Heart left ventricle (tissue), 16 donors: ENCODE results near the gene GPX3. TPM values are rescaled to one million over a fixed set of nuclear protein-coding genes. Genes with fewer than 3 reads are reported as not detected.

Experiments
- ATAC-seq, 4 donors: fragments of 200-7000 bp; cut with Tn5 transposase; one replicate each; pipeline ENCODE4 v1.9.1; 2020 to 2022; ENCODE audit warnings: moderate library complexity in 4 of 4, mild to moderate bottlenecking in 3 of 4, moderate number of reproducible peaks in 1 of 4
- DNase-seq, 5 donors: peaks; one replicate each; pipeline ENCODE4 v3.0.0-alpha.2; 2020
- H3K27ac ChIP-seq, 12 donors: fragments of 200-600 bp; sonication (generic) in 4 of 12; one replicate each; pipeline versions ENCODE4 v1.5.0 to v1.8.0; 2016 to 2022; ENCODE audit warnings: mild to moderate bottlenecking in 2 of 12
- H3K27me3 ChIP-seq, 9 donors: fragments of 200-600 bp; sonication (generic) in 2 of 9; one replicate each; pipeline versions ENCODE4 v1.5.1 to v1.8.0; 2016 to 2022; ENCODE audit warnings: mild to moderate bottlenecking in 3 of 9
- H3K36me3 ChIP-seq, 9 donors: fragments of 200-600 bp; sonication (generic) in 2 of 9; one replicate each; pipeline versions ENCODE4 v1.5.0 to v1.8.0; 2018 to 2022; ENCODE audit warnings: mild to moderate bottlenecking in 2 of 9
- H3K4me1 ChIP-seq, 12 donors: fragments of 200-600 bp; sonication (generic) in 4 of 12; one replicate each; pipeline versions ENCODE4 v1.5.0 to v1.8.0; 2016 to 2022; ENCODE audit warnings: mild to moderate bottlenecking in 3 of 12
- H3K4me3 ChIP-seq, 12 donors: fragments of 200-600 bp; sonication (generic) in 4 of 12; one replicate each; pipeline versions ENCODE4 v1.5.0 to v1.8.0; 2017 to 2022; ENCODE audit warnings: mild to moderate bottlenecking in 9 of 12, moderate library complexity in 4 of 12
- H3K9me3 ChIP-seq, 12 donors: fragments of 200-600 bp; sonication (generic) in 4 of 12; one replicate each; pipeline versions ENCODE4 v1.5.0 to v1.8.0; 2016 to 2022; ENCODE audit warnings: mild to moderate bottlenecking in 1 of 12
- CTCF ChIP-seq, 12 donors: fragments of 200-600 bp; sonication (generic) in 4 of 12; IDR thresholded peaks; one replicate each; pipeline versions ENCODE4 v1.5.0 to v1.8.0; 2018 to 2022; ENCODE audit warnings: antibody characterized with exemption in 12 of 12, mild to moderate bottlenecking in 5 of 12
- POLR2A ChIP-seq, 2 donors: fragments of 450-650 bp; IDR thresholded peaks; one replicate each; pipeline ENCODE4 v1.6.1; 2017; ENCODE audit warnings: antibody characterized with exemption in 2 of 2, mild to moderate bottlenecking in 2 of 2, moderate library complexity in 2 of 2
- WGBS, 4 donors: extraction: QIAGEN DNeasy Blood & Tissue Kit in 2 of 4; methylation state at CpG; one replicate each; pipeline versions ENCODE4 v1.1.5 to v1.1.7; 2013 to 2018; 5-methylcytosine and 5-hydroxymethylcytosine counted together
- intact Hi-C, 10 donors: fragments of 100-400 bp; cut with DNase I; formaldehyde crosslinking; loops; one replicate each; pipeline versions ENCODE4 v1.11.1 to v1.14.2; 2022
- polyA plus RNA-seq, 2 donors: library from polyadenylated mRNA; stranded (reverse); fragments of 200-250 nt; gene quantifications; one replicate each; pipeline ENCODE4 v1.2.3, GENCODE V29; 2013
- total RNA-seq, 9 donors: library from RNA; depleted of rRNA in 2 of 9; stranded (reverse); fragments of >200 nt in 2 of 9; fragmentation: NEBNext Ultra II Directional in 3 of 9; extraction: Animal tissue kit (Norgen Biotek cat#: 25700) in 3 of 9; gene quantifications; one replicate each; pipeline versions ENCODE4 v1.1.0 to v1.2.4, GENCODE V29; 2016 to 2023
- donor health status: ischemic (EF 13 %, LVEDD 7.1; RV severe dilation, severe dysfunction).
- donor health status: healthy with polysubstance abuse.
- donor health status: DM: no; HTN: yes; CAD: no.
- donor health status: DM: no; HTN: no; CAD: no.
- donor health status: ischemic (EF 25% LVEDD 6.9; RV normal size, moderate dysfunction).
- donor health status: ischemic (EF 25% LVEDD 5.7; RV mildly dilated, moderate dysfunction).
- donor health status: healthy.
- donor health status: DM: yes; HTN: yes; CAD: no.
- donor health status: ischemic (EF 35%, LVEDD 5.7; RV mildly dilated, moderate dysfunction).
- donor health status: nonischemic (EF 11% LVEDD 7.7; RV severe dilation, severe dysfunction).
- donor health status: DM: yes; HTN: yes; CAD: no.
- donor health status: PGD.
- donor health status: ischemic (EF 29% LVEDD 5.4; RV normal size, mild dysfunction).
- donor health status: nonischemic (EF 23%, LVEDD 6.1; RV moderate dilation, normal function).

Gene GPX3
- total and polyA plus RNA-seq, 11 donors, result 416 to 1,563 (median 819) TPM

- H3K4me3 ChIP-seq, result no peak overlapping the region
- DNase-seq, result peak in 2 of 5 donors; percentile 57 to 60
- no peaks in the 10 kb centered on the region for H3K9me3 ChIP-seq
- 55 to 64% (median 61%) methylated on average over 13 of the region's 13 CpGs for WGBS, 4 donors
- peak overlapping the region in 1 of 12 donors; percentile 12 for H3K27ac ChIP-seq
- H3K36me3 ChIP-seq, result peaks cover 0 to 96% (median 89%) of the 10 kb centered on the region in 9 donors
- no peak for TF ChIP-seq POLR2A (IDR thresholded peaks at IDR 0.05)
- peak; percentile 69 to 90 (median 84) for TF ChIP-seq CTCF (IDR thresholded peaks at IDR 0.05)
- no peaks in the 10 kb centered on the region for H3K27me3 ChIP-seq
- peaks cover 0 to 19% (median 7%) of the 10 kb centered on the region in 12 donors for H3K4me1 ChIP-seq
- intact Hi-C loops, result loop anchor here in 9 of 10 donors (1.0 to 10.0 kb wide), 6 partner anchors 41 to 243 kb away; no protein-coding TSS in a partner anchor
- peak; percentile 74 to 85 (median 76) for ATAC-seq
These were observed 27.5 kb downstream of the GPX3 start for GRCh38 chr5:151047814-151048425.

DNA sequence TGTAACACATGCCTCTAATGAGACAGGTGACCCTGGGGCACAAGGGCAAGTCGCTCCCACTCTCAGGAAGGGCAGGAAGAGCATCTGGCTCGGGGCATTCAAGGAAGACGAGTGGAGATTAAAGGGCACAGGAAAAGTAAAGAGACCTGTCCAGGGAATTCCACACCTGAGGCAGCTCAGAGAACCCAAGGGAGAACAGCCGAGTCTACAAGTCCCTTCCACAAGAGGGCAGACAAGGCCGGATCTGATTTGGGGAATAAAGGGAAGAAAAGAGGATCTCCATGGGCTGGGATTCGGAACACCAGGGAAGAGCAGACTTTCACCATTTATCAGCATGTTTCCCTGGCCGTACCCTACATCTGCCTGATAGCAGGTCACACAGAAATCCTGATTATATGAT, 28.1 kb downstream of the GPX3 start:
- peak in 1 of 5 donors; percentile 7 for DNase-seq
- intact Hi-C loops, result loop anchor here in 6 of 10 donors (1.0 to 10.0 kb wide), 6 partner anchors 41 to 244 kb away; no protein-coding TSS in a partner anchor
- ATAC-seq, result no peak
- H3K4me1 ChIP-seq, result peaks cover 0 to 22% (median 7%) of the 10 kb centered on the region in 12 donors
- H3K27ac ChIP-seq, result no peak overlapping the region
- H3K27me3 ChIP-seq, result no peaks in the 10 kb centered on the region
- H3K36me3 ChIP-seq, result peaks cover 0 to 94% (median 87%) of the 10 kb centered on the region in 9 donors
- no peaks in the 10 kb centered on the region for H3K9me3 ChIP-seq
- TF ChIP-seq POLR2A (IDR thresholded peaks at IDR 0.05) (no peak), CTCF (IDR thresholded peaks at IDR 0.05) (peak in 2 of 12 donors; percentile 23)
- 65 to 75% (median 71%) methylated on average over 7 of the region's 7 CpGs for WGBS, 4 donors
- H3K4me3 ChIP-seq, result no peak overlapping the region

DNA sequence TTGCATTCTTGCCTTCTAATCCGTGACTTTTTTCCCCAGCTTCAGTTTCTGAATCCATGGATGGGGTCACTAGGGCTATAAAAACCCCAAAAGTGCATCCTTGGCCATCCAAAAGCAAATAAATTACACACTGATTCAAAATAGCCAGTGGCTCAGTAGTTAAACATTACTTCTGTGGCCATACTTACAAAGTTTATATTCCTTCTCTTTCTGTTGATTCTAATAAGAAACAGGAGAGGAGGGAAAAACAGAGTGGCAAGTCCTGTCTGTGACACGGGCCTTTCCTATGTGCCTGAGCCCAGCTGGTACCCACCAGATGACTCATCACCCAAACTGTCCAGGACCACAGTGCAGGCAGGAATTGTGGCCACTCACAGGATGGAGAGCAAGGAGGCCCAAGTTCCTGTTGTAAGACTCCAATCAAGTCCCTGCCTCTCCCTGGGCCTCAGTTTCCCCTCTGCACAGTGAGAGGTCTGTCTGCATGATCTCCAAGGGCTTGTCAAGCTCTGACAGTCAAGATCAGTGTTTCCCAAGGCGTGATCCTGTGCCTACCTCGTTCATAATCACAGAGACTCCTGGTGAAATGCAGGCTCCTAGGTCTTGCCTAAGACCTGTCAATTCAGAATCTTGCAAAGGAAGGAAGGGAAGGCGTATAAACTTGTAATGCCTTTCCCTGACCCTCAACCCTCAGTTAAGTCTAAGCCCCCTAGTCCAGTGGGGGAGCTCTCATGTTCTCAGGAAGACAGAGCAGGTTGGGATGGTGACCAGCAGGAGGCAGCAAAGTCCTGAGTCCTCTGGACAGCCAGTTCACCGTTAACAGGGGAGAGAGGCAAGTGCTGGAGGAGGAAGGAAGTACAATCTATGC, 30.9 kb downstream of the GPX3 start:
- DNase-seq, result peak; percentile 82 to 87 (median 84)
- no peak overlapping the region for H3K4me3 ChIP-seq
- H3K27ac ChIP-seq, result peak overlapping the region in 4 of 12 donors; percentile 23 to 50 (median 40)
- peak; percentile 77 to 92 (median 88) for TF ChIP-seq CTCF (IDR thresholded peaks at IDR 0.05)
- TF ChIP-seq POLR2A (IDR thresholded peaks at IDR 0.05), result no peak
- no peaks in the 10 kb centered on the region for H3K9me3 ChIP-seq
- 66 to 70% (median 68%) methylated on average over 6 of the region's 6 CpGs for WGBS, 4 donors
- peaks cover 0 to 94% (median 88%) of the 10 kb centered on the region in 9 donors for H3K36me3 ChIP-seq
- H3K27me3 ChIP-seq, result no peaks in the 10 kb centered on the region
- peak; percentile 35 to 88 (median 84) for ATAC-seq
- H3K4me1 ChIP-seq, result peaks cover 0 to 31% (median 7%) of the 10 kb centered on the region in 12 donors
- intact Hi-C loops, result loop anchor here (1.0 to 5.0 kb wide), 8 partner anchors 64 to 191 kb away; no protein-coding TSS in a partner anchor
